Endodermal cell (in vitro differentiated cells): Measurements from ENCODE around the gene RAB4B. TPM values are rescaled to one million over a fixed set of nuclear protein-coding genes. Genes with fewer than 3 reads are reported as not detected.
"Not testable (repeated sequence)": the region's sequence is repeated elsewhere in the genome, so short reads cannot be mapped to it uniquely, and the experiment has no call there.

Experiments used
- DNase-seq: peaks from one replicate; pipeline ENCODE4 v3.0.0-alpha.2; 2017
- H3K27ac ChIP-seq: 2 replicates; pipeline ENCODE4 v1.5.1; 2013; ENCODE audit warnings: mild to moderate bottlenecking, low read depth, low read length, moderate library complexity
- H3K27me3 ChIP-seq: 2 replicates; pipeline ENCODE4 v1.6.1; 2013; ENCODE audit warnings: mild to moderate bottlenecking, low read length, moderate library complexity; ENCODE audit not compliant: insufficient read depth, control insufficient read depth, poor library complexity, severe bottlenecking
- H3K36me3 ChIP-seq: 2 replicates; pipeline ENCODE4 v1.7.0; 2013; ENCODE audit warnings: mild to moderate bottlenecking, low read length, moderate library complexity; ENCODE audit not compliant: control insufficient read depth, insufficient read depth
- H3K4me1 ChIP-seq: one replicate; pipeline ENCODE4 v1.7.0; 2013; ENCODE audit warnings: low read length; ENCODE audit not compliant: control insufficient read depth, insufficient read depth
- H3K4me3 ChIP-seq: 2 replicates; pipeline ENCODE4 v1.5.1; 2013; ENCODE audit warnings: mild to moderate bottlenecking, low read length, moderate library complexity
- H3K9ac ChIP-seq: 2 replicates; pipeline ENCODE4 v1.6.1; 2013; ENCODE audit warnings: mild to moderate bottlenecking, low read length, moderate library complexity; ENCODE audit not compliant: poor library complexity, severe bottlenecking; ENCODE audit errors: extremely low read depth
- H3K9me3 ChIP-seq: 2 replicates; pipeline ENCODE4 v1.6.1; 2013; ENCODE audit warnings: mild to moderate bottlenecking, low read length, moderate library complexity; ENCODE audit not compliant: control insufficient read depth
- H3K27ac Mint-ChIP-seq: 2 replicates; pipeline ENCODE4 v1.8.0; 2020; ENCODE audit warnings: mixed read lengths
- H3K27me3 Mint-ChIP-seq: 2 replicates; pipeline ENCODE4 v1.8.0; 2021; ENCODE audit warnings: mild to moderate bottlenecking, mixed read lengths; ENCODE audit not compliant: insufficient read depth
- H3K36me3 Mint-ChIP-seq: 2 replicates; pipeline ENCODE4 v1.8.0; 2020; ENCODE audit warnings: low read depth, mixed read lengths
- H3K4me1 Mint-ChIP-seq: 2 replicates; pipeline ENCODE4 v1.8.0; 2020; ENCODE audit warnings: mixed read lengths
- H3K4me3 Mint-ChIP-seq: 2 replicates; pipeline ENCODE4 v1.8.0; 2020; ENCODE audit warnings: mild to moderate bottlenecking, moderate library complexity, mixed read lengths
- H3K9me3 Mint-ChIP-seq: 2 replicates; pipeline ENCODE4 v1.8.0; 2020; ENCODE audit warnings: mild to moderate bottlenecking, mixed read lengths
- CTCF ChIP-seq: fragments of 200-600 bp; sonication (generic); conservative IDR thresholded peaks from 2 replicates; pipeline ENCODE4 v1.5.0; 2021; ENCODE audit warnings: antibody characterized with exemption, mild to moderate bottlenecking
- WGBS, 2 experiments: methylation state at CpG; one replicate each; pipeline versions ENCODE4 v1.1.5 to v1.1.7; 2013; ENCODE audit warnings: missing lambda C conversion rate in 2 of 2, mixed read lengths in 1 of 2; ENCODE audit not compliant: insufficient coverage in 1 of 2, insufficient read length in 1 of 2; 5-methylcytosine and 5-hydroxymethylcytosine counted together
- total RNA-seq, 2 donors: library from RNA; stranded (reverse); fragmentation: NEBNext Ultra II Directional in 1 of 2; extraction: Animal tissue kit (Norgen Biotek cat#: 25700) in 1 of 2; gene quantifications; 2 replicates in 1 of 2; 3 replicates in 1 of 2; pipeline ENCODE4 v1.2.1, GENCODE V29; 2021

RAB4B gene
- total RNA-seq, 2 donors from 2014 or later = 29.2 to 34.1 TPM

- Histone ChIP-seq H3K4me3 (no peak overlapping the region), H3K9ac (no peak overlapping the region), H3K27ac (no peak overlapping the region), H3K9me3 (no peaks in the 10 kb centered on the region), H3K36me3 (peaks cover 16% of the 10 kb centered on the region), H3K4me1 (no peaks in the 10 kb centered on the region), H3K27me3 (no peaks in the 10 kb centered on the region)
- no peak for DNase-seq
- H3K27me3 Mint-ChIP-seq = peaks cover 61% of the 10 kb centered on the region
- peaks cover 6% of the 10 kb centered on the region for H3K36me3 Mint-ChIP-seq
- peaks cover 14% of the 10 kb centered on the region for H3K4me1 Mint-ChIP-seq
- TF ChIP-seq CTCF = no peak
- 100% methylated on average over 2 of the region's 4 CpGs; no CpG with 5 or more reads in 1 of the 2 experiments for WGBS, 2 experiments
- no peak overlapping the region for H3K4me3 Mint-ChIP-seq
- no peak overlapping the region for H3K27ac Mint-ChIP-seq
- H3K9me3 Mint-ChIP-seq = no peaks in the 10 kb centered on the region
These were observed 35.1 kb downstream of the RAB4B start for GRCh38 chr19:40813182-40813581.

GRCh38 chr19:40815223-40815622 lies 37.2 kb downstream of the RAB4B start:
- Histone ChIP-seq H3K27me3 (no peaks in the 10 kb centered on the region), H3K4me3 (no peak overlapping the region), H3K9me3 (no peaks in the 10 kb centered on the region), H3K4me1 (no peaks in the 10 kb centered on the region), H3K27ac (no peak overlapping the region), H3K36me3 (no peaks in the 10 kb centered on the region), H3K9ac (no peak overlapping the region)
- Mint-ChIP-seq H3K36me3 (no peaks in the 10 kb centered on the region), H3K4me3 (no peak overlapping the region), H3K9me3 (no peaks in the 10 kb centered on the region), H3K27me3 (peaks cover 65% of the 10 kb centered on the region), H3K27ac (no peak overlapping the region), H3K4me1 (peaks cover 14% of the 10 kb centered on the region)
- no peak for TF ChIP-seq CTCF
- 86 to 90% methylated on average over 2 to 4 of the region's 4 CpGs for WGBS, 2 experiments
- DNase-seq = no peak

GRCh38 chr19:40818480-40819399 lies 40.7 kb downstream of the RAB4B start:
- not testable (repeated sequence) for H3K27ac Mint-ChIP-seq

More at GRCh38 chr19:40818480-40819399, 40.7 kb downstream of the RAB4B start:
- H3K9me3 Mint-ChIP-seq, H3K9ac ChIP-seq, H3K27me3 ChIP-seq, H3K9me3 ChIP-seq, H3K36me3 ChIP-seq, H3K4me3 ChIP-seq, H3K4me3 Mint-ChIP-seq, H3K27ac ChIP-seq, H3K4me1 ChIP-seq, H3K36me3 Mint-ChIP-seq: not testable (repeated sequence)
- TF ChIP-seq CTCF = peak; percentile 62
- peaks cover 48% of the 10 kb centered on the region for H3K27me3 Mint-ChIP-seq
- WGBS, 2 experiments = 41 to 64% methylated on average over 12 to 30 of the region's 36 CpGs
- peaks cover 21% of the 10 kb centered on the region for H3K4me1 Mint-ChIP-seq
- peak; percentile 86 for DNase-seq
